GM21360 (cell line): ENCODE data around the gene NR3C2.
"Not testable (repeated sequence)": the region's sequence is repeated elsewhere in the genome, so short reads cannot be mapped to it uniquely, and the experiment has no call there.

Experiments used
- ATAC-seq: cut with Tn5 transposase; IDR thresholded peaks from one replicate; pipeline ENCODE4 v1.9.1; 2021; ENCODE audit warnings: mild to moderate bottlenecking, moderate library complexity; ENCODE audit not compliant: unreplicated experiment

Gene NR3C2

DNA sequence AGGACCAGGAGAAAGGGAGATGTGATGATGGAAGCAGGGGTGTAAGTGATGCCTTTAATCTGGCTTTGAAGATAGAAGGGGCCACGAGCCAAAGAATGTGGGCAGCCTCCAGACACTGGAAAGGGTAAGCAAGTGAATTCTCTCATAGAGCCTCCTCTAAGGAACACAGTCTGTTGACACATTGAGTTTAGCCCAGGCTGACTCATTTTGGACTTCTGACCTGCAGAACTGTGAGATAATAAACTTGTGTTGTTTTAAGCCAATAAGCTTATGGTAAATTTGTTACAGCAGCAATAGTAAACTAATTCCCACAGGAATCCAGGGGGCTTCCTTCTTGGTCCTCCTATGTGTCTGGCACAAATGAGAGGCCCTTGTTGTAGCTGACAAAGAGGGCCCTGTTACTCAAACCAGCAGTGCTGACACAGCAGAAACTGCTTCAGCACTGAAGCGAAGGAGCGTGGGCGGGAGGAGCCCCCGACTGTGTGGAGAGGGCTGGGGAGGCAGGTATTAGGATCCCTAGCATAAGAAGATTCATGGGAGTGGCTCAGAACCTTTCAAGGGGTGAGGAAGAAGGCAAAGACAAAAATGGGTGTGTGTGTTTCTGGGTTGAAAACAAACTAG is 268.7 kb downstream of the NR3C2 start:
- ATAC-seq = no peak

DNA sequence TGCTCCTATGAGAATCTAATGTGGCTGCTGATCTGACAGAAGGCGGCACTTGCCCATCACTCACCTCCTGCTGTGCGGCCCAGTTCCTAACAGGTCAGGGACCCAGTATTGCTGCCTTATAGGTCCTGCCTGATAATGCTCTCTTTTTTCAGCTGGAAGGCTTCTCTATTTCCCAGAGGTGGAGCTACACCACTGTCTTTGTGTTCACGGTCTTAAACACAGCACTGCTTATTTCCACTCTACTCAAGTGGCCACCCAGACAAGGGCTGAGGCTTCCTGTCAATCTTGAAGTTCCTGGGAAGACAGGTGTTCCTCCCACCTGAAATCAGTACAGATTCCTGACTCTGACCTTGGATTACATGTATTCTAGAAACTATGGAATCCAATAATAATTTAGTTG is 270.6 kb downstream of the NR3C2 start:
- no peak for ATAC-seq

DNA sequence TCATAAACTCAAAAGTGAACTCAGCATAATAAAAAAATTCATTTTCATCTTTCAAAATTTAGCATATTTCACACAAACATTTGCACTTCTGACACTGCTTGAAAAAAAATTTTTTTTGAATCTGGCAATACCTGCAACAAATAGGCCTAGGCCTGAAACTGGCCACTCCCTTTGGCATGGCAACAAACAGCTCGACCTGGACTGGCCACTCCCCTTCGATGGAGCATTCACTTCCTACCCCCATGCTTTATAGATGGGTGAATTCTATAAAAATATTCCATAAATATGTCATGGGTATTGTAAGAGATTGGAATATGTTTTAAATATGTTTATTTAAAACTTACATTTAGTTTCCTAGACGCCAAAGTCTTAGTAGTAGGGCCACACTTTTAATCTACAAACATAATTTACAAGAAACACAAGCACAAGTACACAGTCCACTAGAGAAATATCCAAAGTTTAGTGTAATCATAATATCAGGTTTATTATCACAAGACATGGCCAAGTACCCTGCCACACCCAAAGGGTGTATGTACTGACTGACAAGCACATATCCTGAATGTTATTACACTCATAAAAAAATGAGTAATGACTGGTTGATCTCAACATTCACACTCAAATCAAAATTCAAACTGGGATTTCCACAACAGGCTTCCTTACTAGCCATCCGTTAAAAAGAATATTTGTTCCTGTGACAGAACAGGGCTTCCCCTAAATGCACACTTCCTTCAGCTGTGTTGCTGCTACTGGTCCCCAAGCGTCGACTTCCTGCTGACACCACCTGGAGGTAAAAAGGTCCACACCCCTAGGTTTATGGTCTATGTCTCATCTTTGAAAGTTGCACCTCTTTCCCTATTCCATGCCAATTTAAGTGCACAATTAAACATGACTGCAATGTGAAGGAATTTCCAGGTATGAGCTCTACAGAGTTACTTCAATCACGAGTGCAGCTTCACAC is 271.5 kb downstream of the NR3C2 start:
- ATAC-seq = no peak

DNA sequence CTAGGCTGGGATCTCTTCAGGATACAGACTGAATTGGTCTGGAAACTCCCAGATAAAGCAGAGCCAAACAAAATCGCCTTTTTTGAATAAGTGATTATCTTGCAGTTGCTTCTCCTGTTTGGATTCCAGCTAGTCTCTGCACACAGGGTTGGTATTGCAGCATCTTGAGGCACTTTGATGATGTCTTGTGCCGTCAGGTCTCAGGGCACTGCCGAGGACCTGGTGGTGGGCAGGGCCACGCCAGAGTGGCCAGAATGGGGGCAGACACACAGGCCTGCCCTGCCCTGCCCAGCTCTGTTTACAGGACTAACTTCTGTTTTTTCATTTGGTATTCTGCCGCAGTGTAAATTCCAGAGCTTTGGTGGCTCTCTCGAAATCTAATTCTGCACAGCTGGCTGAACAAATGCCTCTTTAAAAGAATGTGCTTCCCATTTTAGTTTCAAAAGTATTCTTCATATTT is 276.1 kb downstream of the NR3C2 start:
- ATAC-seq = no peak

DNA sequence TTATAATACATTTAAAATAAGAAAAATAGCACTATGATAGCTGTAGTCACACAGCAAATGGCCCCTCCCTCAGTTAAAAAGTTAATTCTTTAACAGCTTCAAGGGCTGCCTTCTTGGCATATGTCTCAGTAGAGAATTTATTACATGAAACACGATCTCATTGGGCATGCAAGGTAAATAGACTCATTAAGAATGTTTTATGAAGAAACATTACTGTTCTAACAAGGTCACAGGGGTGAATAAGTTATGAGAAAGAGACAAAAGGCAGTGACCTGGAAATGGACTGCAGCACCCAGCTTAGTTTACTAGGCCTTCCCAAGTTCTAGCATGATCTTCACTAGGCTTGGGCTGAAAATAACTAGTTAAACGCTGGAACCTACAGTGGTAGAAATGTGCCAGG is 277.7 kb downstream of the NR3C2 start:
- ATAC-seq = no peak

DNA sequence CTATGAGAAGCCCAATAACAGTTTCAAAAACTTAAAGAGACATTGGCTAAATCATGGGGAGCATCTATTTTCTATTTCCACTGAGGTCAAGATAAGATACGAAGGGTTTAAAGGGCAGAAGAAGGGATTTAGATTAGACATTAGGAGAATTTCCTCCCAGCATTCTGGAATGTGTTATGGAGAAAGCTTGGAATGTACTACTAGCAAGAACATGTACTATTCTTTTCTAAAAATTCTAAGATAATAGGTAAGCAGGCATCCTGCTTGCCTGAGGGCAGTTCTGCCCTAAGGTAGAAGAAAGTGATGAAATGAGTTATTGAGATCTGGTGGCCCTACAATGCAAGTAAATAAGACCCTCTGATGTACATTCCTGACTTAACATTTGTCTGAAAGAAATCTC is 279.2 kb downstream of the NR3C2 start:
- ATAC-seq = no peak

DNA sequence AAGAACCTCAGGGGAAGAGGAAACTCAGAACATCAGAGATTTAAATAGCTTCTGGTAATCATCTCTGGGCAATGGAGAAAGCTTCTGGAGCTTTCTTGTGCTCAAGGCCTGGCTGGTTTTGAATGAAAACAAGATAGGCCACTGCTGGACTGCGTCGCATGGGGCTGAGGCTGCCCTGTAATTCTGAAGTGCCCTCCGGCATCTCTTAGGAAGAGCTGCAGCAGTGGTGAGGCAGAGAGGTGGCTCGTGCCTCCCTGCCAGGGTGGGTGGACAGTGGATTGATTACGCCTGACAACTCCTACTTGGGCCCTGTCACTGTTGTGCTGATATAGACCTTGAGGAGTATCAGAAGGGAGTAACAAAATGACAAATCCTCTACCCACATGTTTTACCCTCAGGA is 279.7 kb downstream of the NR3C2 start:
- no peak for ATAC-seq

DNA sequence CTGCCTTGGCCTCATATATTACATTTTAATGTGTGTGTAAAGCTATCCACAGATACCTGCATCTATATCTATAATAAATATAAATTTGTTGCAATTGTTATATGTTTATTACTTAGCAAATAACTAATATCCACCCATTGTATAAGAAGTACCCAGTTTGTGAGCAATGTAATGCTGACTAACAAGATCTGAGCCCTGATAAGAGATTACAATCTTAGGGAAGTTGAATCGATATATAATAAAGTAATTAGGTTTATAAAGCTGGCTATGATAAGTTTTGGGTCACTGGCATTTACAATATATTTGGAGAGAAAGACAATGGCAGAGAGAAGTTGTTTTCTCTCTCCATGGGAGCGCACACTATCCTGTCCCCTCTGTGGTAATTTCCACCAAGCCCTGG is 280.6 kb downstream of the NR3C2 start:
- no peak for ATAC-seq

DNA sequence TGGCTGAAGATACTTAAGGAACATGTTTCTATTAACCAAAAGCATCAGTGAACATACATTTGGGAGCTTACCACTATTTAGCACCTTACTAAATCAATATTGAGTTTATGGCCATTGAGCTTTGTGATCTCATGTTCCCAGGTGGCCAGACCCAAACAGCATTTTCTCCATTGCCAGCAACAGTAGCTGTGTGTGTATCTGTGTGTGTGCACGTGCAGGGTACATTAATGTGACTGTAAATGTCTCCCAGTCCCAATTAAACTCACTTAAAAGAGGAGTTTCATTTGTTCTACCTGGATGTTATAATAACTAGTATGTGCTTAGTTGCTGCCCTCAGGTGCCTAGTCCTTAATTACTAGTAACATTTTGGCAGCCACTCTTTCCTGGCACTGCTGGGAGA is 282.4 kb downstream of the NR3C2 start:
- ATAC-seq = no peak

DNA sequence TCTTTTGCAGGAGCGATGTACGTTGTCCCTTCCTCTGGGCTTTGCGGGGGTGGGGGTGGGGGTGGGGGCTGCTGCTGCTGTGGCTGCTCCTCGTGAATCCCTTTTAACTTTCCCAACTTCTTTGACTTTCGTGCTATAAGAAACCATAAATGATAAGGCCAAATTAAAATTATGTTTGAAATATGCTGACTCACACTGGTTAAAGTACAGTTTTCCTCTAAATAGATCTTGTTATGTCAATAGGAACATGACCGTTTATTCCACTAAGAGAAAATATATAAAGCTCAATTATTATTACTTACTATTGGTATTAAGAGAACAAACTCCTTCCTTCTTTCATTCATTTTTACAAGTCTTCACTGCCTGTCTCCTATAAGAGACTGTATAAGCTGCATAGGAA is 287.4 kb downstream of the NR3C2 start:
- no peak for ATAC-seq

DNA sequence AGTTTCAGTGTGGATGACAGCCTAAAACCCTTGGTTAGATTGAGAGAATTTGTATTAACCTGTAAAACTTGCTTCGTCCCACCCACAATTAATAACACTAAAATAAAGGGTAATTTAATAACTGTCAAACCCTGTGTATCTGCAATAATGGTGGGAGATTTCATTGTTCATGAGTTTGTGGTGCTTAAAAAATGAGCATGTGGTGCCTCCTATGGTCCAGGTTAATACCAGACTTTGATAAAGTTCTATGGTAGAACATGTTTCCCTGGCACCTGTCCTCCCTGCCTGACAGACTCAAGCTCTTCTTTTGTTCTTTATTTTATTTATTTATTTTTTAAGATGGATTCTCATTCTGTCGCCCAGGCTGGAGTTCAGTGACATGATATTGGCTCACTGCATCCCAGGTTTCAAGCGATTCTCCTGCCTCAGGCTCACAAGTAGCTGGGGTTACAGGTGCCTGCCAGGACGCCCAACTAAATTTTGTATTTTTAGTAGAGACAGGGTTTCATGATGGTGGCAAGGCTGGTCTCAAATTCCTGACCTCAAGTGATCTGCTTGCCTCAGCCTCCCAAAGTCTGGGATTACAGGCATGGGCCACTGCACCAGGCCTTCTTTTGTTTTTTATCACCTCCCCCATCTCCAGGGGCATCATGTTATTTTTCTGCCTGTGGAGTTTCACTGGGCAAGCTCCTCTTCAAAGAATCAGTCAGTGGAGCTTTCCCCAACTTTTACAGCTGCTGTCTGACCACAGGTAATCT is 289.2 kb downstream of the NR3C2 start:
- no peak for ATAC-seq

DNA sequence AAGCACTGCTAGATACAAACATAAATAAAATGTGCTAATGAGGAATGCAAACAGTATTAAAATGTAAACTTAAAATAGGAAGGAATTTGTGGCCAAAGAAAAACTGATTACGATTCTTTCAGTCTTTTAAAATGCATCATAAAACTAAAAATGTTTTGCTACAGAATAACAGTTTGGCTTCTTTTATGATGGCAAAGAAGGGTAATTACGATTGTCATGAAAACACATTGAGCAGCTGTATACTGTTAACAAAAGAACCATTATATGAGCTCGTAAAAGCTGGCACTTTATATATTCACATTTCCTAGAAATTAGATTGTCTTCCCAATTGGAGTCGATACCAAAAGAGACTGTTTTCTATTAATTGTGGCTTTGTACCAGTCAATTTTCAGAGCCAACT is 290.4 kb downstream of the NR3C2 start:
- no peak for ATAC-seq

DNA sequence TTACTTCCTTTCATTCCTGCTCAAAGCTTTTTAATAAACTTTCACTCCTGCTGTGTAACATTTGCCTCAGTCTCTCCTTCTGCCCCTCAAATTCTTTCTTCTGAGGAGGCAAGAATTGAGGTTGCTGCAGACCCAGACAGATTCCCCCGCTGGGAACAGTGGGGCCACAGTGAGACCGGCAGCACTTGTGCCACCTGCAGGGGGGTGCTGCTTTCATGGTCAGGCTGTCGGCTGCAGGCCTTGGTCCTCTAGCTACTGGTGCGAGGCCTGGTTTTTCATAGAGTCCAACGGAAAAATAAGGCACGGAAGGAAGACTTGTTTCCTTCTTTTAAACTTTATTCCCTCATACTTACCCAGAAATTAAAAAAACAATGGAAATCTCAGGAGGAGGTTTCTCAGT is 296.7 kb downstream of the NR3C2 start:
- no peak for ATAC-seq

DNA sequence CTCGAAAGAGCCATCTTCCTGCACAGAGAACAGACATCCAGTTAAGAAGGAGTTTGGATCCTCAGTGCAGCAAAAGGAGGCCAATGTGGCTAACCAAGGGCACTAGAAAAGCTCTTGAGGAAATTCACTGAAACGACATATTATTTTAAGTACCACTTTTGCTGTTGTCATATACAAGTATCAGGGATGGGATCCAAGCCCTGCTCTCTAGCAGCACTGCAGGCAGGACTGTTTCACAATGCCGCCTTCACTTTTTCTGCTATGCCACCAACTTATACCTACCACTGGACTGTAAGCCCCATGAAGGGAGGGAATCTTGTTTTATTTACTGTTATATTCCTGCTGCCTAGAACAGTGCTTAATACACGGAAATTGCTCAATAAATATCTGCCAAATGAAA is 299.0 kb downstream of the NR3C2 start:
- ATAC-seq = no peak

DNA sequence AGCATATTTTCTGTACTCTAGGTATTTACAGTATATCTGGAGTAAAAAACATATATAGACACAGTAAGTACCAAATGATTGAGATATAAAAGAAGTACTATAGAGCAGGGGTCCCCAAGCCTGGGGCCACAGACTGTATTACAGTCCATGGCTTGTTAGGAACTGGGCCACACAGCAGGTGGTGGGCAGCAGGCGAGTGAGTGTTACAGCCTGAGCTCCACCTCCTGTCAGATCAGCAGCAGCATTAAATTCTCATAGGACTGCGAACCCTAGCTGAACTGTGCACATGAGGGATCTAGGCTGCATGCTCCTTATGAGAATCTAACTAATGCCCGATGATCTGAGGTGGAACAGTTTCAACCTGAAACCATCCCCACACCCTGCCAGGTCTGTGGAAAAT is 300.7 kb downstream of the NR3C2 start:
- no peak for ATAC-seq

DNA sequence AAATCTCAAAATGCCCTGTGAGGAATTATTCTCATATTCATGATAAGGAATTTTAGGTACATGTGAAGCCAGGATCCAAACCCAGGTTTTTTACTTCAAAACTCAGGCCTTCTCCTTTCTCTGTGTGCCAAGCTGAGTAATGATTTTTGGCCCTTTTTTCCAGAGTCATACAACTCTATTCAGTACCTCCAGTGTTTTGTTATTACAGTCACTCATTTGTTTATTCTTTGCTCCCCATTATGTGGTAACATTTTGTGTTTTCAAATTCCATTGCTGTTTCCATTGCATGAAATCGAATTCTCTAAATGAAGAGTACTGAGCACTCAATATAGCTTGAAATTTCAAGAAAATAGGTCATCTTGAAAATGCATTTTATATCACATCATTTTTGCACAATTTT is 315.4 kb downstream of the NR3C2 start:
- ATAC-seq = no peak

DNA sequence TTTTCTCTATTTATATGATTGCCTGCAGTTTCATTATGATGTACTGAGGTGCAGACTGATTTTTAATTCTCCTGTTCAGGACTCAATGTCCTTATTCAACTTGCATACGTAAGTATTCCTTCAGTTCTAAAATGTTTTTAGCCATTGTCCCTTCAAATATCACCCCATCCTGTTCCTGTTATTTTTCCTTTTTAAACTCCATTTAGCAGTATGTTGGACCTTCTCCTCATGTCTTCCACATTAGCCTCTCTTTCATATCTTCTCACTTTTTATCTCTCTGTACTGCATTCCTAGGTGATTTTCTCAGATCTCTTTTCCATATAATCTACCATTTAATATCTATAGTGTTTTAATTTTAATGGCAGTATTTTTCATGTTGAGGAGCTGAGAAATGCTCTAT is 317.7 kb downstream of the NR3C2 start:
- no peak for ATAC-seq

DNA sequence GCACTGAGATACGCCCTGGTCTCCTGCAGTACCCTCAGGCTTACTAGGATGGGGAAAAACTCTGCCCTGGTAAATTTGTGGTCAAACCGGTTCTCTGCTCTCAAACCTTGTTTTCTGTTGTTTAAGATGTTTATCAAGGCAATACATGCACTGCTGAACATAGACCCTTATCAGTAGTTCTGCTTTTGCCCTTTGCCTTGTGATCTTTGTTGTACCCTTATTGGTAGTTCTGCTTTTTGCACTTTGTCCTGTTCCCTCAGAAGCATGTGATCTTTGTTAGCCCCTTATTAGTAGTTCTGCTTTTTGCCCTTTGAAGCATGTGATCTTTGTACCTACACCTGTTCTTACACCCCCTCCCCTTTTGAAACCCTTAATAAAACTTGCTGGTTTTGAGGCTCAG is 319.1 kb downstream of the NR3C2 start:
- not testable (repeated sequence) for ATAC-seq

DNA sequence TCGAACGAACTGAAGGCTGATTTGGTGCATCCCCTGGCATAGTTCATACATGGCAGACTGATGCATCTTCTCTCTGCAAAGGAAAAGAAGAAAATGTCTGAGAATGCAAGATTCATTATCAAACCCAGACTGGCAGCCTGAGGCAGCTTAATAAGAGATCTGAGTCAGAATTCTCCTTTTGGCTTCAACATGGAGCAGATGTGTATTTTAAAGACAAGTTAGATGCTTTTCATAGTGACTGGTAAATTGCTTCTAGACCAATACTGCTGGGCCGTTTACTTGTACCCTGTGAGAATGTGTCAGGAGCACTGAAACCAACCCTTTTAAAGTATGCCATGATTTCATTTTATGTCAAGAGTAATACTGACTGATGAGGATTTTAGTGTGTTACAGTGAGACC is 322.0 kb downstream of the NR3C2 start:
- no peak for ATAC-seq

DNA sequence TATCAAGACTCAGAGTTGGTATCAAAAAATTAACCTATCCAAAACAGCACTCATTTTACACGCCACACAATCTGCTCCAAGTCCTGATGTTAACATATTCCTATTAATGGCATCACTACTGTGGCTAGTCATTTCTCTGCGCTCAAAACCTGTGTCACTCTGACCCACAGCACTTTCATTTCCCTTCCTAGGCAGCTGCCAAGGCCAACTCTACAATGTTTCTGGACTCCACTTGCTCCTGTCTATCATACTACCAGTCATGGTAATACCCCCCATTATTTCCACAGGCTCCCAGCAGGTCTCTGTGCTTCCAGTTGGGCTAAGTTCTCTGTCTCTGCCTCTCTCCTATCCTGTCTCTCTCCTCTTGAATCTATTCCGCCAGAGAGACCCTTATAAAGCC is 323.6 kb downstream of the NR3C2 start:
- ATAC-seq = no peak

DNA sequence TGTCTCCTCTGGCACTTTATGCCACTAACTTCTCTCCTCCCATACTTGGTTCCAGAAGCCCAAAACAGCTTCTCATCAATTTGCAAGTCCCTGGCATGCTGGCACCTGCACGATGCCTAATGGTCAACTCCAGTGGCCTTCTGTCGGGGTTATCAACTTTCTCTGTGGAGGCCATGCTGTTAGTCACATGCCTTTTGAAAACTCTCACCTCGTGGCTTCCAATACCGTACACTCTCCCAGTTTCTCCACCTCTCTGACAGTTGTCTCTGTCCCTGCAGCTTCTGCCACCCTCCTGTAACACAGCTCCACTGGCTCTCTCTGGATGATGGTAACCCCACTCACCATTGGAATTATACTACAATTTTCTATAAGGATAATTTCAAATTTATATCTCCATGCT is 324.0 kb downstream of the NR3C2 start:
- ATAC-seq = no peak

DNA sequence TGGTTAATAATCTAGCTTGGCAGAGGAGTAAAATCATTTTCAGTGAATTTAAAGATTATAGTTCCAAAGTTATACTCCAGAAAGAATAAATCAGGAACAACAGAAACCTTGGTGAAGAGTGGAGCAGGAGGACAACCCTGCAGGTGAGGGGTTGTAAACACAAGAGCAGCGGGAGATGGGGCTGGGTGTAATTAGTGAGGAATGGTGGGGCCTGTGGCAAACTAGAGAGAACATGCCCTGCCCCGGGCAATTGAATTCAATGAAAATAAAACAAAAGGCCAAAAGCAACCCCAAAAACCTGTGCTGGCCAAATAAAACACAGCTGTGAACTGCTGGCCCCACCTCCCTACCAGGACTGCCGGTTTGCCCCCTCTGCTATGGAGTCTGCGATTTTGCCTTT is 325.2 kb downstream of the NR3C2 start:
- no peak for ATAC-seq
